IPS-18a (cell line): ENCODE data around the gene TNFAIP6.
"Not testable (repeated sequence)": the region's sequence is repeated elsewhere in the genome, so short reads cannot be mapped to it uniquely, and the experiment has no call there.

Experiments used
- H3K27ac ChIP-seq: one replicate; pipeline ENCODE4 v1.5.1; 2013; ENCODE audit warnings: low read length
- H3K27me3 ChIP-seq: one replicate; pipeline ENCODE4 v1.6.1; 2013; ENCODE audit warnings: mild to moderate bottlenecking, low read length; ENCODE audit not compliant: control insufficient read depth, insufficient read depth
- H3K36me3 ChIP-seq: one replicate; pipeline ENCODE4 v1.6.1; 2013; ENCODE audit warnings: low read depth, low read length; ENCODE audit not compliant: control insufficient read depth
- H3K4me1 ChIP-seq: one replicate; pipeline ENCODE4 v1.6.1; 2013; ENCODE audit warnings: low read depth, low read length; ENCODE audit not compliant: control insufficient read depth
- H3K4me3 ChIP-seq: one replicate; pipeline ENCODE4 v1.5.1; 2013; ENCODE audit warnings: low read length
- H3K9ac ChIP-seq: one replicate; pipeline ENCODE4 v1.6.1; 2013; ENCODE audit warnings: mild to moderate bottlenecking, low read length, moderate library complexity
- H3K9me3 ChIP-seq: one replicate; pipeline ENCODE4 v1.6.1; 2013; ENCODE audit warnings: low read depth, low read length; ENCODE audit not compliant: control insufficient read depth

The TNFAIP6 gene

GRCh38 chr2:151343073-151343472 is 14.3 kb upstream of the TNFAIP6 start:
- H3K27ac ChIP-seq, result no peak overlapping the region
- H3K4me1 ChIP-seq, result peaks cover 18% of the 10 kb centered on the region
- no peaks in the 10 kb centered on the region for H3K36me3 ChIP-seq
- H3K27me3 ChIP-seq, result no peaks in the 10 kb centered on the region
- H3K9me3 ChIP-seq, result peaks cover 7% of the 10 kb centered on the region
- no peak overlapping the region for H3K9ac ChIP-seq
- H3K4me3 ChIP-seq, result no peak overlapping the region

GRCh38 chr2:151344191-151344590 is 13.2 kb upstream of the TNFAIP6 start:
- peaks cover 13% of the 10 kb centered on the region for H3K4me1 ChIP-seq
- H3K9me3 ChIP-seq, H3K27ac ChIP-seq, H3K36me3 ChIP-seq, H3K4me3 ChIP-seq, H3K27me3 ChIP-seq, H3K9ac ChIP-seq: not testable (repeated sequence)

GRCh38 chr2:151344906-151345305 is 12.5 kb upstream of the TNFAIP6 start:
- Histone ChIP-seq H3K4me3 (no peak overlapping the region), H3K4me1 (peaks cover 6% of the 10 kb centered on the region), H3K36me3 (no peaks in the 10 kb centered on the region), H3K9ac (no peak overlapping the region), H3K9me3 (peaks cover 7% of the 10 kb centered on the region), H3K27ac (no peak overlapping the region), H3K27me3 (no peaks in the 10 kb centered on the region)

GRCh38 chr2:151347294-151347693 is 10.1 kb upstream of the TNFAIP6 start:
- Histone ChIP-seq H3K27me3 (no peaks in the 10 kb centered on the region), H3K9me3 (no peaks in the 10 kb centered on the region), H3K4me1 (peaks cover 5% of the 10 kb centered on the region), H3K4me3 (no peak overlapping the region), H3K36me3 (no peaks in the 10 kb centered on the region), H3K27ac (no peak overlapping the region), H3K9ac (no peak overlapping the region)

- Histone ChIP-seq H3K9ac (no peak overlapping the region), H3K27me3 (no peaks in the 10 kb centered on the region), H3K27ac (no peak overlapping the region), H3K4me3 (no peak overlapping the region), H3K36me3 (no peaks in the 10 kb centered on the region), H3K4me1 (peaks cover 5% of the 10 kb centered on the region), H3K9me3 (no peaks in the 10 kb centered on the region)
These were observed 9.5 kb upstream of the TNFAIP6 start for GRCh38 chr2:151347906-151348305.

- Histone ChIP-seq H3K4me3 (no peak overlapping the region), H3K27ac (no peak overlapping the region), H3K9me3 (no peaks in the 10 kb centered on the region), H3K4me1 (peaks cover 9% of the 10 kb centered on the region), H3K27me3 (no peaks in the 10 kb centered on the region), H3K36me3 (no peaks in the 10 kb centered on the region), H3K9ac (no peak overlapping the region)
These were observed 6.7 kb upstream of the TNFAIP6 start for GRCh38 chr2:151350579-151351195.

GRCh38 chr2:151353995-151354394 is 3.4 kb upstream of the TNFAIP6 start:
- Histone ChIP-seq H3K9me3 (no peaks in the 10 kb centered on the region), H3K27me3 (no peaks in the 10 kb centered on the region), H3K36me3 (no peaks in the 10 kb centered on the region), H3K4me3 (no peak overlapping the region), H3K9ac (no peak overlapping the region), H3K27ac (no peak overlapping the region), H3K4me1 (peaks cover 28% of the 10 kb centered on the region)

GRCh38 chr2:151354807-151355206 is 2.6 kb upstream of the TNFAIP6 start:
- no peak overlapping the region for H3K4me3 ChIP-seq
- H3K9ac ChIP-seq, result no peak overlapping the region
- peaks cover 29% of the 10 kb centered on the region for H3K4me1 ChIP-seq
- H3K27me3 ChIP-seq, result no peaks in the 10 kb centered on the region
- H3K9me3 ChIP-seq, result no peaks in the 10 kb centered on the region
- no peak overlapping the region for H3K27ac ChIP-seq
- H3K36me3 ChIP-seq, result no peaks in the 10 kb centered on the region

- no peak overlapping the region for H3K9ac ChIP-seq
- H3K9me3 ChIP-seq, result no peaks in the 10 kb centered on the region
- H3K4me3 ChIP-seq, result peak overlapping the region; percentile 15
- peaks cover 29% of the 10 kb centered on the region for H3K4me1 ChIP-seq
- no peaks in the 10 kb centered on the region for H3K36me3 ChIP-seq
- H3K27me3 ChIP-seq, result no peaks in the 10 kb centered on the region
- H3K27ac ChIP-seq, result no peak overlapping the region
These were observed 976 bp downstream of the TNFAIP6 start for GRCh38 chr2:151358166-151358970.

GRCh38 chr2:151359768-151360461 is 2.5 kb downstream of the TNFAIP6 start:
- no peak overlapping the region for H3K9ac ChIP-seq
- no peaks in the 10 kb centered on the region for H3K9me3 ChIP-seq
- H3K4me3 ChIP-seq, result no peak overlapping the region
- no peak overlapping the region for H3K27ac ChIP-seq
- no peaks in the 10 kb centered on the region for H3K36me3 ChIP-seq
- H3K27me3 ChIP-seq, result no peaks in the 10 kb centered on the region
- peaks cover 29% of the 10 kb centered on the region for H3K4me1 ChIP-seq

GRCh38 chr2:151361674-151362370 is 4.4 kb downstream of the TNFAIP6 start:
- Histone ChIP-seq H3K27ac (no peak overlapping the region), H3K36me3 (no peaks in the 10 kb centered on the region), H3K27me3 (no peaks in the 10 kb centered on the region), H3K9ac (no peak overlapping the region), H3K4me3 (no peak overlapping the region), H3K4me1 (peaks cover 21% of the 10 kb centered on the region), H3K9me3 (no peaks in the 10 kb centered on the region)
